CD4-positive, alpha-beta memory T cell (primary cell): ENCODE results near the gene CAMTA1. TPM values are rescaled to one million over a fixed set of nuclear protein-coding genes. Genes with fewer than 3 reads are reported as not detected.

Experiments
- CTCF ChIA-PET: fragments of 350-600 bp; sonication (Branson Sonifier 250); formaldehyde crosslinking; loops from one replicate; lab custom pipeline; 2021; ENCODE audit warnings: inconsistent platforms; ENCODE audit not compliant: partially characterized antibody; lab: Charles Lee
- POLR2A ChIA-PET: fragments of 350-600 bp; sonication (Branson Sonifier 250); formaldehyde crosslinking; loops from one replicate; lab custom pipeline; 2021; ENCODE audit not compliant: partially characterized antibody; lab: Charles Lee
- DNase-seq, 5 donors: peaks; one replicate each; pipeline versions ENCODE4 v3.0.0 to v3.0.0-alpha.2; 2020 to 2022; ENCODE audit warnings: mixed read lengths in 1 of 5
- H3K27ac ChIP-seq: one replicate; pipeline ENCODE4 v1.7.0; 2013; ENCODE audit warnings: low read depth, low read length
- H3K27me3 ChIP-seq: 2 replicates; pipeline ENCODE4 v1.7.0; 2013; ENCODE audit warnings: mild to moderate bottlenecking, low read length, moderate library complexity; ENCODE audit not compliant: insufficient read depth
- H3K36me3 ChIP-seq: 2 replicates; pipeline ENCODE4 v1.7.0; 2013; ENCODE audit warnings: mild to moderate bottlenecking, low read length, moderate library complexity; ENCODE audit not compliant: insufficient read depth
- H3K4me1 ChIP-seq: 2 replicates; pipeline ENCODE4 v1.7.0; 2013; ENCODE audit warnings: mild to moderate bottlenecking, low read length, moderate library complexity; ENCODE audit not compliant: insufficient read depth
- H3K4me3 ChIP-seq, 2 donors: one replicate each; pipeline ENCODE4 v1.7.0; 2013; ENCODE audit warnings: low read length in 2 of 2, mild to moderate bottlenecking in 1 of 2
- H3K9me3 ChIP-seq, 2 donors: one replicate each; pipeline ENCODE4 v1.7.0; 2013; ENCODE audit warnings: low read length in 2 of 2, control low read depth in 1 of 2; ENCODE audit not compliant: control insufficient read depth in 1 of 2
- H3K27ac Mint-ChIP-seq, 7 donors: one replicate each; pipeline ENCODE4 v1.8.0; 2020 to 2021; ENCODE audit warnings: mixed read lengths in 7 of 7, mild to moderate bottlenecking in 6 of 7, inconsistent platforms in 3 of 7, moderate library complexity in 3 of 7
- H3K27me3 Mint-ChIP-seq, 2 donors: one replicate each; pipeline ENCODE4 v1.8.0; 2020 to 2021; ENCODE audit warnings: mixed read lengths in 2 of 2
- H3K36me3 Mint-ChIP-seq, 2 donors: one replicate each; pipeline ENCODE4 v1.8.0; 2020 to 2021; ENCODE audit warnings: mixed read lengths in 2 of 2, inconsistent platforms in 1 of 2, mild to moderate bottlenecking in 1 of 2
- H3K4me1 Mint-ChIP-seq, 4 donors: one replicate each; pipeline ENCODE4 v1.8.0; 2020 to 2021; ENCODE audit warnings: mixed read lengths in 4 of 4, mild to moderate bottlenecking in 1 of 4
- H3K4me3 Mint-ChIP-seq, 8 donors: one replicate each; pipeline ENCODE4 v1.8.0; 2020 to 2021; ENCODE audit warnings: mixed read lengths in 8 of 8, mild to moderate bottlenecking in 7 of 8, moderate library complexity in 6 of 8, inconsistent platforms in 3 of 8
- H3K9me3 Mint-ChIP-seq, 8 donors: one replicate each; pipeline ENCODE4 v1.8.0; 2020 to 2021; ENCODE audit warnings: mixed read lengths in 8 of 8, mild to moderate bottlenecking in 5 of 8, inconsistent platforms in 3 of 8, moderate library complexity in 1 of 8
- intact Hi-C: fragments of 100-400 bp; cut with micrococcal nuclease; formaldehyde crosslinking; loops from one replicate; pipeline ENCODE4 v1.15.1; 2023
- polyA plus RNA-seq, 2 donors: library from polyadenylated mRNA; unstranded; fragments of 300-500 nt; fragmentation: Illumina TruSeq; gene quantifications; one replicate each; pipeline ENCODE4 v1.2.3, GENCODE V29; 2021
- total RNA-seq, 2 experiments: library from RNA; stranded (reverse); gene quantifications; one replicate each; pipeline ENCODE4 v1.2.3, GENCODE V29; 2021

The CAMTA1 gene
- total and polyA plus RNA-seq, 4 experiments from 2014 or later = 39.1 to 118 (median 59.9) TPM

DNA sequence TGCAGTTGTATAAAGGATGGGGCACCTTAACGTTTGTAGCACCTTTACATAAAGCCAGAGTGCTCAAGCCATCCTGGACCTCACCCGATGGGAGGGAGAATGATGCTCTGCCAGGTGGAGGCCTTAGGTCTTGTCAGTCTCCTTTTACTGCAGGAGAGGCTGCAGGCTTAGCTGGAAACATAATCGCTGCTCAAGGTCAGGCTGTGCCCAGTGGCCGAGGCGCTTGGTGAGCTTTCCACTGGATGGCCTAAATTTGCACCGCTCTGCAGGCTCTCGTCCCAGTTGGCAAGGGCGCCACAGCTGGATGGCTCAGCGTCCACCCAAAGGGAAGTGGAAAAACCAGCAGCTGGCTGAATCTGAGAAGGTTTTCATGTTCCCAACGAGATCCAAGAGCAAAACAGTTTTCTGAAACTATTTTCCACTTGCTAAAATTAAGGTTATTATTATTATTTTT lies 438.9 kb downstream of the CAMTA1 start:
- no peaks in the 10 kb centered on the region for H3K36me3 Mint-ChIP-seq
- intact Hi-C loops = no loop called here
- no peak overlapping the region for H3K4me3 Mint-ChIP-seq
- Histone ChIP-seq H3K9me3 (no peaks in the 10 kb centered on the region), H3K4me1 (no peaks in the 10 kb centered on the region), H3K36me3 (no peaks in the 10 kb centered on the region), H3K27me3 (no peaks in the 10 kb centered on the region), H3K4me3 (no peak overlapping the region), H3K27ac (no peak overlapping the region)
- ChIA-PET POLR2A (no interaction called here), CTCF (no interaction called here)
- no peak overlapping the region for H3K27ac Mint-ChIP-seq
- H3K27me3 Mint-ChIP-seq = peaks cover 5% of the 10 kb centered on the region in 2 donors
- no peaks in the 10 kb centered on the region for H3K9me3 Mint-ChIP-seq
- no peaks in the 10 kb centered on the region for H3K4me1 Mint-ChIP-seq
- no peak for DNase-seq

DNA sequence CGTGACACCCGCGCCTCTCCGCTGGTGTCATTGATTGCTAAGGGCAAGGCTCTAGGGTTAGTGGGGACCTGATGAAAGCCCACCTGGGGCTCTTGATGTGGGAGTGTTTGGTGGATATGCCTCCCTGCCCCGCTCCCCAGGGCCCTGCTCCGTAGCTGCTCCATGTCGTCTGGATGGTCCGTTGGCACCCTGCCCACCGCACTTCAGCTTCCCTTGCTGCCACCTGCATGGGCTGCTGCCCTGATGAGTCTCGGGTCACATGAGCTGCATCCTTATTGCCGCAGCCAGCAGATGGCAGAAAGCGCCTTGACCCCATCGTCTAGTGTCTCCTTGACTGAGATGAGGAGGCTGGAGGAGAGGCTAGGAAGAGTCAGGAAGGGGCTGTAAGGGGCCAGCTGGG lies 439.4 kb downstream of the CAMTA1 start:
- POLR2A ChIA-PET = no interaction called here
- Mint-ChIP-seq H3K4me1 (no peaks in the 10 kb centered on the region), H3K9me3 (no peaks in the 10 kb centered on the region), H3K36me3 (no peaks in the 10 kb centered on the region), H3K27ac (no peak overlapping the region), H3K27me3 (peaks cover 3 to 5% of the 10 kb centered on the region in 2 donors), H3K4me3 (no peak overlapping the region)
- Histone ChIP-seq H3K27me3 (no peaks in the 10 kb centered on the region), H3K36me3 (no peaks in the 10 kb centered on the region), H3K4me3 (no peak overlapping the region), H3K4me1 (no peaks in the 10 kb centered on the region), H3K9me3 (no peaks in the 10 kb centered on the region), H3K27ac (no peak overlapping the region)
- no peak for DNase-seq
- CTCF ChIA-PET = no interaction called here
- intact Hi-C loops = no loop called here

DNA sequence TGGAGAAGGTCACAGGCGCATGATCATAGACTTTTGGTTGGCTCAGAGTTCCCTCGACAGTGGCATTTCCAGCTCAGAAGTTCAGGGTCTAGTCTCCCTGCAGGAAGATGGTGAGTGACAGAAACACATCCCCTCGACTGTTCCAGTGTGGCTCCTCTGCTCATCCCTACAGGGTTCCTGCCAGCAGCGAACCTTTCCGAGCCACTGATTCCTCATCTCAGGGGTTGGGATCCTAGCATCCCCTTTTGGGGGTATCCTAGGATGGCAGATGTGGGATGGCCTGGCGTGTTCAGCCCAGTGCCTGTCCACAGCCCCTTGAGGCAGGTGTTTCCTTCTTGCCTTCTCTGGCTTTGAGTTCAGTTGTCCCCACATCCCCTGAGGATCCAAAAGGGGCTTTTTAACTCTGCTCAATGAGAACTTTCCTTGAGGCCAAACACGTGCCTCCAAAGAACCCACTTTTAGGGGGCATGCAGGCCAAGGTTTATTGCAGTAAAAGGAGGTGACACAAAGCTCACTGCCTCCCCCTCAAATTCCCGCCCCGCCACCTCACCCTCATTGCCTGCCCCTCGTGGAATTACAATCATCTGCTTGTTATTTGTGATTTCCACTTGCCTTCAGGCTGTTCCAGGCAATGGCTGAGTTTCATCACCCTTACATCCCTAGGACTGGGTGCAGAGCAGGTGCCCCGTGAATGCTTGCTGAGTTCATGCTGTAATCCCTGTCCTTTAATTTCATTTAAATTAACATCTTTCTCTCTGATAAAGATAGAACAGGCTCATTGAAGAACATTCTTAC lies 440.7 kb downstream of the CAMTA1 start:
- ChIA-PET CTCF (no interaction called here), POLR2A (no interaction called here)
- no peaks in the 10 kb centered on the region for H3K9me3 Mint-ChIP-seq
- H3K27ac Mint-ChIP-seq = no peak overlapping the region
- no peaks in the 10 kb centered on the region for H3K27me3 ChIP-seq
- no peaks in the 10 kb centered on the region for H3K9me3 ChIP-seq
- no peak overlapping the region for H3K4me3 Mint-ChIP-seq
- intact Hi-C loops = no loop called here
- DNase-seq = no peak
- no peaks in the 10 kb centered on the region for H3K36me3 ChIP-seq
- H3K27ac ChIP-seq = no peak overlapping the region
- H3K36me3 Mint-ChIP-seq = no peaks in the 10 kb centered on the region
- H3K4me1 Mint-ChIP-seq = no peaks in the 10 kb centered on the region
- H3K4me1 ChIP-seq = no peaks in the 10 kb centered on the region
- no peak overlapping the region for H3K4me3 ChIP-seq
- peaks cover 2 to 5% of the 10 kb centered on the region in 2 donors for H3K27me3 Mint-ChIP-seq

DNA sequence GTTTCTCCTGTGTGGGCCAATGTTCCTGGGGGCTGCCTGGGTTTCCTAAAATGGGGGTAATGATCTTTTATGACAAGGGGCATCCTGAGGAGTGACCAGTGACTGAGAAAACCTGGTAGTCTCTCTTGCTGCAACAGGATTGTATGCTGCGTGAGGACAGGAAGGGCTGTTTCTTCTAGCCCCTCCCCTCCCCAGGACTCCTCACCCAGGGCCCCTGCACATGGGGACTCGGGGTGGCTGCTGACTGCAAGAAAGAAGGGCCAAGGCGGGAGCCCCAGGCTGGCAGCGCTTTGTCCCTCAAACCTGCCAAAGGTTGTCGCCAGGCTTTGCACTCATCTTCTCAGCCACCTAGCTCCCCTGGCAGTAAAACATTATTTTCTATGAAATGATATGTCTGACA lies 442.4 kb downstream of the CAMTA1 start:
- H3K4me3 ChIP-seq = no peak overlapping the region
- DNase-seq = no peak
- Mint-ChIP-seq H3K27ac (peak overlapping the region in 1 of 7 donors; percentile 8), H3K36me3 (no peaks in the 10 kb centered on the region), H3K4me3 (no peak overlapping the region), H3K4me1 (no peaks in the 10 kb centered on the region), H3K27me3 (peaks cover 2 to 4% of the 10 kb centered on the region in 2 donors), H3K9me3 (no peaks in the 10 kb centered on the region)
- H3K27ac ChIP-seq = no peak overlapping the region
- no peaks in the 10 kb centered on the region for H3K27me3 ChIP-seq
- no peaks in the 10 kb centered on the region for H3K36me3 ChIP-seq
- CTCF ChIA-PET = no interaction called here
- intact Hi-C loops = no loop called here
- H3K9me3 ChIP-seq = no peaks in the 10 kb centered on the region
- POLR2A ChIA-PET = no interaction called here
- H3K4me1 ChIP-seq = no peaks in the 10 kb centered on the region

DNA sequence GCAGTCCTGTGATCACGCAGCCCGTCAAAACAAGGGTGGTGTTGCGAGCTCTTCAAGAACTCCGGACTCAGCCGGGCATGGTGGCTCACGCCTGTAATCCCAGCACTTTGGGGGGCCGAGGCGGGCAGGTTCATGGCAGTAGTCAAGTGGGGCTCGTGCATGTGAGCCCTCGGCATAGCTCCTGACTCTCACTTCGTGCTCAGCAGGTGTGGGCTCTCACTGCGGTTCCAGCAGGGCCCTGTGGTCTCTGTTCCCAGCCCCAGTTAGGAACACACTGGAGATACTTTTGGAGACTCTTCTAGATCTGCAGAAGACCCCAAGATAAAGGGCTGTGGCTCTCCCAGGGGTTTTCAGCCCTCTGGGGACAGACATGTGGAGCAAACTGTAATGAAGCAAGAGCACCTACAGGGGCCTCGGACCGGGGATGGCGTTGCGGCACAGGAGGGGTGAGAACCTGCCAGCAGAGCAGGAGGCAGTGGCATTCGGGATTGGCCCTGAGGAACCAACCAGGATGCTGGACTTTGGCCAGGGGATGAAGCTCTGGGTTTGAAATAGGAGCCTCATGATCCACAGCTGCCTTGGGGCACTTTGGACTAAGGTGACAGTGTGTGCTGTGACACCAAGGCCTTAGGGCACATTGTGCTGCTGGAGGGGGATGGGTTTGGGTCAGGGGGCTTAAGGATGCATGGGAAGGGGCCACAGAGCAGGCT lies 443.2 kb downstream of the CAMTA1 start:
- Histone ChIP-seq H3K27me3 (no peaks in the 10 kb centered on the region), H3K9me3 (no peaks in the 10 kb centered on the region), H3K4me1 (no peaks in the 10 kb centered on the region), H3K27ac (no peak overlapping the region), H3K36me3 (no peaks in the 10 kb centered on the region), H3K4me3 (no peak overlapping the region)
- ChIA-PET POLR2A (no interaction called here), CTCF (no interaction called here)
- Mint-ChIP-seq H3K27me3 (peaks cover 2 to 4% of the 10 kb centered on the region in 2 donors), H3K27ac (no peak overlapping the region), H3K4me1 (no peaks in the 10 kb centered on the region), H3K36me3 (no peaks in the 10 kb centered on the region), H3K4me3 (no peak overlapping the region), H3K9me3 (no peaks in the 10 kb centered on the region)
- no peak for DNase-seq
- intact Hi-C loops = no loop called here

DNA sequence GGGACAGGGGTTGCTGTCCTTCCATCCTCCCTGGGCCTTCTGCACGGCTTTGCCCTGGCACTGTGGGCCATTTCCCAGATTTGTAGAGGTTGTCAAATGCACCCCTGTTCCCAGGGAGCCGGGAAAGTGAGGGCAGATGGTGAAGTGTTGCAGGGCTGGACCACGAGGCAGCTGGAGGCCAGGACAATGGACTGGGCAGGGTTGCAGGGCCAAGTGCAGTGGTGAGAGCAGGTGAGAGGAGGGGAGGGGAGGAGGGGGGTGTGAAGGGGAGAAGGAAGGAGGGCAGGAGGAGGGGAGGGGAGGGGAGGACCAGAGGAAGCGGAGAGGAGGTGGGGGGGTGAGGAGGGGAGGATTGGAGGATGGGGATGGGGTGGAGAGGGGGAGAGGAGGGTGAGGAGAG lies 443.9 kb downstream of the CAMTA1 start:
- H3K27ac Mint-ChIP-seq = no peak overlapping the region
- no peak for DNase-seq
- H3K4me1 ChIP-seq = no peaks in the 10 kb centered on the region
- no peaks in the 10 kb centered on the region for H3K36me3 ChIP-seq
- CTCF ChIA-PET = no interaction called here
- H3K4me3 Mint-ChIP-seq = no peak overlapping the region
- no peak overlapping the region for H3K4me3 ChIP-seq
- H3K27me3 ChIP-seq = no peaks in the 10 kb centered on the region
- no peak overlapping the region for H3K27ac ChIP-seq
- no peaks in the 10 kb centered on the region for H3K9me3 Mint-ChIP-seq
- POLR2A ChIA-PET = no interaction called here
- H3K27me3 Mint-ChIP-seq = peaks cover 2 to 4% of the 10 kb centered on the region in 2 donors
- no peaks in the 10 kb centered on the region for H3K9me3 ChIP-seq
- no peaks in the 10 kb centered on the region for H3K4me1 Mint-ChIP-seq
- no peaks in the 10 kb centered on the region for H3K36me3 Mint-ChIP-seq
- intact Hi-C loops = no loop called here

DNA sequence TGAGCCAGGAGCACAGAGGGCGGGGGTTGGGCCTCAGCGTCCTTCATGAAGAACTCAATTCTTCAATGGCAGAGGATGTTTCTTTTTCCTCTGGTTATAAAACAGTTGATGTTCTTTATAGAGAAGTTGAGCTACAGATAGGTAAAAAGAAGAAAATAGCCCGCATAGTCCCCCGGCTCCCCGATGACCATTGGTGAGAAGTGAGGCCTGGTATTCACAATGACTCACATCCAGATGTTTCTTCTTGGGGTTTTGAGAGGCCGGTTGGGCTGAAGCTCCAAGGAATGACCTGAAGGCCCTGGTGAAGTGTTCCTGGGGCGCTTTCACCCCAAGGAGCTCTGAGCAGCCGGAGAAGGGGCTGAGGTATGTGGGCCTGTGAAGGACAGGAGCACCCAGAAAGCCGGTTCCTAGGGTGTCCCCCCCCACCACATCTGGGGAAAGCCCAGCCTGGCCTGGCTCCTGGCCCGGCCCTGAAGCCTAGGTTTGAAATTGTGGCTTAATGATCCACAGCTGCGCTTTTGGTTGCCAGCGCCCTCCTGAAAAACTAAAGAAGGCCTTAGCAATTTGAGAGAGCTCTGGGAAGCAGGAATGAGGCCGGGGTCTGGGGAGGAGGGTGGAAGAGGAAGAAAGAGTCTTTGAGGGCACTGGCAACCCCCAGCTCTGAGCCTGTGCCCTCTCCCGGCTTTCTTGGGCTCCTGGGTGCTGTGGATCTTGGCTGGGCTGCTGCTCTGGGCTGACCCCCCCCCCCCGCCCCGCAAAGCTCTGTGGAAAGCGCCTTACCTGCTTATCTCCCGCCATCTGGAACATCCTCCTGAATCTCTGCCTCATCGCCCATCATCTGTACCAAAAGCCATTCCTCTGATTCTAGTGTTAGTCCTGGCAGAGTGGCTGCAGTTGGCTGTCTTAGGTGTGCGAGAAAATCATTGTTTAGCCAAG lies 444.7 kb downstream of the CAMTA1 start:
- ChIA-PET POLR2A (no interaction called here), CTCF (no interaction called here)
- intact Hi-C loops = no loop called here
- Mint-ChIP-seq H3K9me3 (no peaks in the 10 kb centered on the region), H3K27ac (no peak overlapping the region), H3K4me1 (no peaks in the 10 kb centered on the region), H3K36me3 (no peaks in the 10 kb centered on the region), H3K4me3 (no peak overlapping the region), H3K27me3 (peaks cover 2 to 4% of the 10 kb centered on the region in 2 donors)
- H3K36me3 ChIP-seq = no peaks in the 10 kb centered on the region
- H3K9me3 ChIP-seq = no peaks in the 10 kb centered on the region
- no peaks in the 10 kb centered on the region for H3K27me3 ChIP-seq
- H3K27ac ChIP-seq = no peak overlapping the region
- no peak overlapping the region for H3K4me3 ChIP-seq
- no peak for DNase-seq
- no peaks in the 10 kb centered on the region for H3K4me1 ChIP-seq
